HUES64 (cell line): ENCODE results near the gene BDH1.
"Not testable (repeated sequence)": the region's sequence is repeated elsewhere in the genome, so short reads cannot be mapped to it uniquely, and the experiment has no call there.

Experiments
- H3K27ac ChIP-seq: 2 replicates; pipeline ENCODE4 v1.7.0; 2013; ENCODE audit warnings: low read depth, low read length, inconsistent platforms
- H3K27me3 ChIP-seq: 2 replicates; pipeline ENCODE4 v1.6.1; 2013; ENCODE audit warnings: mild to moderate bottlenecking, low read length; ENCODE audit not compliant: insufficient read depth
- H3K36me3 ChIP-seq: 2 replicates; pipeline ENCODE4 v1.6.1; 2013; ENCODE audit warnings: mild to moderate bottlenecking, low read length; ENCODE audit not compliant: insufficient read depth
- H3K4me1 ChIP-seq: 2 replicates; pipeline ENCODE4 v1.6.1; 2013; ENCODE audit warnings: mild to moderate bottlenecking, low read length, moderate library complexity; ENCODE audit not compliant: insufficient read depth
- H3K4me3 ChIP-seq: 2 replicates; pipeline ENCODE4 v1.5.1; 2013; ENCODE audit warnings: mild to moderate bottlenecking, low read length, moderate library complexity
- H3K9ac ChIP-seq: 2 replicates; pipeline ENCODE4 v1.6.1; 2013; ENCODE audit warnings: mild to moderate bottlenecking, low read depth, low read length
- H3K9me3 ChIP-seq: 2 replicates; pipeline ENCODE4 v1.6.1; 2013; ENCODE audit warnings: low read depth, low read length; ENCODE audit not compliant: insufficient read depth
- WGBS: fragments of 150-250, 120-280 bp; methylation state at CpG from one replicate; pipeline ENCODE4 v1.1.7; 2013; ENCODE audit warnings: missing lambda C conversion rate; 5-methylcytosine and 5-hydroxymethylcytosine counted together

Gene BDH1

DNA sequence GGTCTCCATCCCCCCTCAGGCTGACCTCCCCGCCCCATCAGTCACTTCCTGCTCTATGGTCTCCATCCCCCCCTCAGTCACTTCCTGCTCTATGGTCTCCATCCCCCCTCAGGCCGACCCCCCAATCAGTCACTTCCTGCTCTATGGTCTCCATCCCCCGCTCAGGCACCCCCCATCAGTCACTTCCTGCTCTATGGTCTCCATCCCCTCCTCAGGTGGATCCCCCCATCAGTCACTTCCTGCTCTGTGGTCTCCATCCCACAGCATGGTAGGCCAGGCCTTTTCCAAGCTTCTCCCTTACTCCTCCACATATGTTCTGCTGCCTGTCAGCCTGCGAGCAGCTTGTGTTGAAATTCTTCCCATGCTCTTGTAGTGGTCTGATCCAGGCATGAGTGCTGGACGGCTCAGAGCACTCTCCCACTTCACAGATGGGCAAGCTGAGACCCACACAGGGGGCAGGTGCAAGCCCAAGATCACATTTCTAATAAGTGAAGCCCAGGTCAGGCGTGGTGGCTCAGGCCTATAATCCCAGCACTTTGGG, 36.8 kb downstream of the BDH1 start:
- no peaks in the 10 kb centered on the region for H3K36me3 ChIP-seq
- no peak overlapping the region for H3K9ac ChIP-seq
- no peak overlapping the region for H3K4me3 ChIP-seq
- H3K27me3 ChIP-seq = no peaks in the 10 kb centered on the region
- no peaks in the 10 kb centered on the region for H3K9me3 ChIP-seq
- peaks cover 18% of the 10 kb centered on the region; the same call in 1 of the 2 replicates for H3K4me1 ChIP-seq
- no peak overlapping the region for H3K27ac ChIP-seq
- WGBS = 91% methylated on average over 5 of the region's 6 CpGs

DNA sequence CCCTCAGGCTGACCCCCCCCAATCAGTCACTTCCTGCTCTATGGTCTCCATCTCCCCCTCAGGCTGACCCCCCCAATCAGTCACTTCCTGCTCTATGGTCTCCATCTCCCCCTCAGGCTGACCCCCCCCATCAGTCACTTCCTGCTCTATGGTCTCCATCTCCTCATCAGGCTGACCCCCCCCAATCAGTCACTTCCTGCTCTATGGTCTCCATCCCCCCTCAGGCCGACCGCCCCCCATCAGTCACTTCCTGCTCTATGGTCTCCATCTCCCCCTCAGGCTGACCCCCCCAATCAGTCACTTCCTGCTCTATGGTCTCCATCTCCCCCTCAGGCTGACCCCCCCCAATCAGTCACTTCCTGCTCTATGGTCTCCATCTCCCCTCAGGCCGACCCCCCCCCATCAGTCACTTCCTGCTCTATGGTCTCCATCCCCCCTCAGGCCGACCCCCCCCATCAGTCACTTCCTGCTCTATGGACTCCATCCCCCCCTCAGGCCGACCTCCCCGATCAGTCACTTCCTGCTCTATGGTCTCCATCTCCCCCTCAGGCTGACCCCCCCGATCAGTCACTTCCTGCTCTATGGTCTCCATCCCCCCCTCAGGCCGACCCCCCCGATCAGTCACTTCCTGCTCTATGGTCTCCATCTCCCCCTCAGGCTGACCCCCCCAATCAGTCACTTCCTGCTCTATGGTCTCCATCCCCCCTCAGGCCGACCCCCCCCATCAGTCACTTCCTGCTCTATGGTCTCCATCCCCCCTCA, 37.7 kb downstream of the BDH1 start:
- not testable (repeated sequence) for H3K9ac ChIP-seq, H3K4me3 ChIP-seq, H3K27ac ChIP-seq, H3K27me3 ChIP-seq, H3K36me3 ChIP-seq, H3K9me3 ChIP-seq
- 98% methylated on average over 3 of the region's 10 CpGs for WGBS
- peaks cover 18% of the 10 kb centered on the region; the same call in 1 of the 2 replicates for H3K4me1 ChIP-seq

DNA sequence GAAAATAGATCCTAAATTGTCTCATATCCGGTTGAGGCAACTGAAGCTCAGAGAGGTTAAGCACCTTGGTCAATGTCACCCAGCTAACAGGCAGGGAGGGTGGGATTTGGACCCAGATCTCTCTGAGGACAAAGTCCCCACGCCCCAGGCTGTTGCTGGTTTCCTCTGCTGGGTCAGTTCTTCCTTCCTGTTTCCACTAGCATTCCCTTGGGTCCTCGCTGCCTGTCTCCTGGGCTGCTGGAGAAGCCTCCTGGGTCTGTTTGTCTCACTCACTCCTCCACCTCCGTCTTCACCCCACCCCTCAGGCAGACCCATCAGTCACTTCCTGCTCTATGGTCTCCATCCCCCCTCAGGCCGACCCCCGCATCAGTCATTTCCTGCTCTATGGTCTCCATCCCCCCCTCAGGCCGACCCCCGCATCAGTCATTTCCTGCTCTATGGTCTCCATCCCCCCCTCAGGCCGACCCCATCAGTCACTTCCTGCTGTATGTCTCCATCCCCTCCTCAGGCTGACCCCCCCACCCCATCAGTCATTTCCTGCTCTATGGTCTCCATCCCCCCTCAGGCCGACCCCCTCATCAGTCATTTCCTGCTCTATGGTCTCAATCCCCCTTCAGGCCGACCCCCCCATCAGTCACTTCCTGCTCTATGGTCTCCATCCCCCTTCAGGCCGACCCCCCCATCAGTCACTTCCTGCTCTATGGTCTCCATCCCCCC, 38.7 kb downstream of the BDH1 start:
- not testable (repeated sequence) for H3K27ac ChIP-seq

DNA sequence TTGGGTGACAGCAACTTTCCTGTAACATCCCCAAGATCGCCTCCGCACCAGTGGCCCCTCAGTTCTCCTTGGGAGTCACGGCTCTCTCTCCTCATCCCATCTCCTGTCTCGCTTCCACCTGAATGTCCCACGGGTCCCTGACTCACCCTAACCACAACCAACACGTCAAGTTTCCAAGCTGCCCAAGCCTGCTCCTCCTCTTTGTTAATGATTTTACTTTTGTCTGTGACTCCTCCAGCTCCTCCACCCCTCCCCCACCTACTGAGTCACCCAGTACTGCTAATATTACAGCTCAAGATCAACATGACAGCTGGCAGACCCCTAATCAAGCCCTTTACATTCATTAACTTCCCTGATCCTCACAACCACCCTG, 39.3 kb downstream of the BDH1 start:
- H3K4me3 ChIP-seq = no peak overlapping the region
- peaks cover 6% of the 10 kb centered on the region; the same call in 1 of the 2 replicates for H3K36me3 ChIP-seq
- peaks cover 16% of the 10 kb centered on the region; the same call in 1 of the 2 replicates for H3K4me1 ChIP-seq
- no peak overlapping the region for H3K9ac ChIP-seq
- no peak overlapping the region for H3K27ac ChIP-seq
- H3K9me3 ChIP-seq = no peaks in the 10 kb centered on the region
- H3K27me3 ChIP-seq = no peaks in the 10 kb centered on the region
- 74% methylated on average over 6 of the region's 6 CpGs for WGBS

More for the DNA sequence above, 38.7 kb downstream of the BDH1 start:
- not testable (repeated sequence) for H3K27me3 ChIP-seq, H3K9ac ChIP-seq, H3K36me3 ChIP-seq, H3K9me3 ChIP-seq, H3K4me3 ChIP-seq
- H3K4me1 ChIP-seq = peaks cover 18% of the 10 kb centered on the region; the same call in 1 of the 2 replicates
- 87% methylated on average over 7 of the region's 12 CpGs for WGBS

DNA sequence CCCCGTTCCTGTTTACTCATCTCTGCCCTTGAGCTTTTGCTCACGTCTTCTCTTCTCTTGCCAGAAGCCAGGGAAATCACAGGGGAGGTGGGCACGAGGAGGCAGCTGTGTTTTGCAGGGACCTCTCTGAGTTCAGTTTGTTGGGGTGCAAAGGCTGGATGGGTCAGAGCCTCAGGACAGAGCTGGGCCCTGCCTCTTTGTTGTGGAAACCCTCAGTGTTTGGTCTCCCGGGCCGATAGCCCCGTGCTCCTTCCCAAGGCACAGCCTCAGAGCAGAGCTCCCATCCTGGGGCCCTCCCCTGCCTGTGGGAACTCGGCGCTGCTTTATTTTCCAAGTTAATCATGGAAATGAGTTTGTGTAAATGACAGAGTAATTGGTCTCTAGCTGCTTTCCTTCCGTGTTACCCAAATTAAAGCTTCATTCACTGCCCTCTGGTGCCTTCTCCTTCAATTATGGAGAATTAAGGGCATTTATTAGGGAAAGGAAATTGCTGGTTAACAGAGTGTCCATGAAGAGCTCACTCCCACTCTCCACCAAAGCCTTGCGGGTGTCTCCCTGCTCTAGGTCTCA, 40.9 kb downstream of the BDH1 start:
- 84% methylated on average over 10 of the region's 10 CpGs for whole genome bisulfite sequencing
- H3K9ac ChIP-seq = no peak overlapping the region; the same call in 1 of the 2 replicates

DNA sequence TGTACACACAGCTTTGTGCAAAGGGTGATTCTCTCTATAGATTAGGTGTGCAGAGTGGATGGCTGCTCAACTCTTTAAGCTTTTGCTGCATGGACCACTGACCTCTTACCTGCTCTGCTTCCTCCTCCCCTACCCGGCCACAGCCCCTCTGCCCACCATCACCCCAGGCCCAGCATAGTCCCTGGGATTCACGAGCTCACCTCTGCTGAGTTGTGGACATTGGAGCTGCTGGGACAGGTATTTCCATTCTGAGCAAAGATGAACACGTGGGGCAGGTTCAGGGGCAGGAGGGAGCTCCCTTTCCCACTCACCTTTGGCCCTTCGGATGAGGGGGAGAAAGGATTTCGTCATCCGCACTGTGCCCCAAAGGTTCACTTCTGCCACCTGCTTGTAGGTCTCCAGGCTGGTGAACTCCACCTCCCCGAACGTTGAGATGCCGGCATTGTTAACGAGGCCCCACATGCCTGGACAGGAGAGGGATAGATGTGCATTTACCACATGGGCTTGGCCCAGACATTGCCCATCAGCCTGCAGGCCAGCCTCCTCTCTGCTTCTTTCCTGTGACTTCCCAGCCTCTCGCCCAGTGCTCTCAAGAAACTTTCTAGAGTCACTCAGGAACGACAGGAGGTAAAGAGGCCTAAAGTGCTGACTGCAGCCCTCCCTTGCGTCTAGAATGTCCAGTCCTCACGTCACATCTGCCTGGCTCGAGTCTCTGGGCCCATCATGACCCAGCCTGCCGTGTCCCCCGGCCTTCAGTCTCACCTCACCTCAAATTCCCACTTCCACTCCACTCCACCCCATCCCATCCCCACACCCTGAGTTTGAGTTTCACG, 41.6 kb downstream of the BDH1 start:
- WGBS = 92% methylated on average over 18 of the region's 18 CpGs
- Histone ChIP-seq H3K4me1 (no peaks in the 10 kb centered on the region), H3K9ac (no peak overlapping the region; the same call in 1 of the 2 replicates), H3K4me3 (no peak overlapping the region), H3K36me3 (peaks cover 6% of the 10 kb centered on the region; the same call in 1 of the 2 replicates), H3K27ac (no peak overlapping the region), H3K27me3 (no peaks in the 10 kb centered on the region), H3K9me3 (no peaks in the 10 kb centered on the region)

More for the DNA sequence above, 40.9 kb downstream of the BDH1 start:
- peaks cover 6% of the 10 kb centered on the region; the same call in 1 of the 2 replicates for H3K36me3 ChIP-seq
- H3K4me1 ChIP-seq = no peaks in the 10 kb centered on the region
- no peaks in the 10 kb centered on the region for H3K27me3 ChIP-seq
- no peak overlapping the region for H3K4me3 ChIP-seq
- no peaks in the 10 kb centered on the region for H3K9me3 ChIP-seq
- H3K27ac ChIP-seq = no peak overlapping the region

DNA sequence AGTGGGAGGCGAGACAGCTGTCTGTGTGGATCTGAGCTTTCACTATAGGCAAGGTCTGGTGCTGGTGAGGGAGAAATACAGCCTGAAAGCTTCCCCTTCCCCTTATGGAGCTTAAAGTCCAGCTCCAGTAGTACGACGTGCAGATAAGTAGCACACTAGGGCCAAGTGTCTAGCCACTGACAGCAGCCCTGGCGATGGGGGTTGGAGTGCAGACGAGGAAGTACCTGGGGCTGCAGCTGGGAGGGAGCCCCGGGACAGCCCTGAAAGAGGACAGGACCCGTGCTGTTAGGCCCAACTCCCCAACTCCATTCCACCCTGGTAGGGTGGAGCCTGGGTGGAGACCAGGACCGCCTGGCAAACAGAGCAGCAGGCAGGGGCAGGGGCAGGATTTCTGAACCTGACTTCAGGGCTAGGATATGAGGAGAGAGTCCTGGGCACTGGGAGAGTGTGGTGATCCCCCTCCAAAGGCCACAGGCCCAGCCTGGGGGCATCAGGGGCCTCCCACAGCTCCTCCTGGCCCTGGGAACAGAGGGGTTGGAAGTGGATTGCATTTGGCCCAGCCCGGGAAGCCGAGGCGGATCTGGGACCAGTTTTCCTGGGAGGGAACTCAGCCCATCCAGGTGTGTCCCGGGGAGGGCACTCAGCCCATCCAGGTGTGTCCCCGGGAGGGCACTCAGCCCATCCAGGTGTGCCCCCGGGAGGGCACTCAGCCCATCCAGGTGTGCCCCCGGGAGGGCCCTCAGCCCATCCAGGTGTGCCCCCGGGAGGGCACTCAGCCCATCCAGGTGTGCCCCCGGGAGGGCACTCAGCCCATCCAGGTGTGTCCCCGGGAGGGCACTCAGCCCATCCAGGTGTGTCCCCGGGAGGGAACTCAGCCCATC, 42.8 kb downstream of the BDH1 start:
- Histone ChIP-seq H3K27ac (no peak overlapping the region), H3K4me1 (no peaks in the 10 kb centered on the region), H3K9me3 (no peaks in the 10 kb centered on the region), H3K36me3 (peaks cover 6% of the 10 kb centered on the region; the same call in 1 of the 2 replicates), H3K27me3 (no peaks in the 10 kb centered on the region), H3K9ac (no peak overlapping the region), H3K4me3 (no peak overlapping the region)
- WGBS = 89% methylated on average over 19 of the region's 19 CpGs

DNA sequence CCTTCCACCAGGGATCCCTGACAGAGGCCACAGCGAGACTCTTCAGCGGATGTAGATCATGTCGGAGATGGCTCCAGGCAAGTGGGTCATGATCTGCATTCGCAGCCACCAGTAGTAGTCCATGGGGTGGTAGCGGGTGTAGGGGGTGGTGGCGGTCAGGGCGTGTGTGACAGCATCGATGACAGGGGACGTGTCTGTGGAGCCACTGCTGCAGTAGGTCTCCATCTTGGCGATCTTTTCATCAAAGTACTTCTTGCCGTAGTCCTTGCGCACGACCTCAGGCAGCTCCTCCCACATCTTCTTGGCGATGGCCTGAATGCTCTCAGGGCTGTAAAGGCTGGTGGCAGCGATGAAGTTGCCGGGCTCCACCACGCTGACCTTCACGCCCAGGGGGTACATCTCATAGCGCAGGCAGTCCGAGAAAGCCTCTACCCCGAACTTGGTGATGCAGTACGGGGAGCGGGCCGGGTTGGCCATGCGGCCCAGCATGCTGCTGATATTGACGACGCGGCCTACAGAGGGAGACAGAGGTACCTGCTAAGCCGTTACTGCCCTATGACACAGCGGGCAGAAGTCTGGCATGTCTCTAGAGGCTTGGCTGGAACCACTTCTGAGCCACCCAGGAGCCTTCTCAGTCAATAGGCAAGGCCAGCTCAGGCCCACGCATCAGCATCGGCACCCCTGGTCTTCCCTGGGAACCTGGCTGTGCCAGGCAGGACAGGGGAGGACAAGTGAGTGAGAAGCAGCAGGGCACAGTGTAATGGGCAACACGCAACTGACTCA, 43.7 kb downstream of the BDH1 start:
- Histone ChIP-seq H3K9me3 (no peaks in the 10 kb centered on the region), H3K4me1 (no peaks in the 10 kb centered on the region), H3K36me3 (peaks cover 6% of the 10 kb centered on the region; the same call in 1 of the 2 replicates), H3K27ac (no peak overlapping the region), H3K4me3 (no peak overlapping the region), H3K27me3 (no peaks in the 10 kb centered on the region), H3K9ac (no peak overlapping the region)
- WGBS = 93% methylated on average over 33 of the region's 33 CpGs

DNA sequence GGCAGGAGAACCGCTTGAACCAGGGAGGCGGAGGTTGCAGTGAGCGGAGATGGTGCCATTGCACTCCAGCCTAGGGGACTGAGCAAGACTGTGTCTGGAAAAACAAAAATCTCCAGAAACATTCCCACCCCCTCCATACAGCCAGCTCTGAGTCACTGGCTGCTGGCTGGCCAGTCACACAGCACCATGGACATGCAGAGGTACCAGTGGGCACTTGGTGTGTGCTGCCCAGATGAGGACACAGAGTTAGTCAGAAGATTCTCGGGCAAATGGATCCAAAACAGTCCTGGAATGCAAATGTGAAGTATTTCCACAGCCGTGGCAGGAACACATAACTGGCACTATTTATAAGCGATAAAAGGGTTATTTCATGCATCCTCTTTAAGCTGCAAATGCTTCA, 44.6 kb downstream of the BDH1 start:
- no peaks in the 10 kb centered on the region for H3K27me3 ChIP-seq
- H3K27ac ChIP-seq = no peak overlapping the region
- H3K4me1 ChIP-seq = no peaks in the 10 kb centered on the region
- H3K4me3 ChIP-seq = no peak overlapping the region
- peaks cover 6% of the 10 kb centered on the region; the same call in 1 of the 2 replicates for H3K36me3 ChIP-seq
- H3K9ac ChIP-seq = no peak overlapping the region
- no peaks in the 10 kb centered on the region for H3K9me3 ChIP-seq
- 98% methylated on average over 6 of the region's 6 CpGs for WGBS
